SK-MEL-5 (cell line): ENCODE results near the gene ZNF189. TPM values are rescaled to one million over a fixed set of nuclear protein-coding genes. Genes with fewer than 3 reads are reported as not detected.

ENCODE experiments used
- DNase-seq: peaks from one replicate; pipeline ENCODE4 v3.0.0-alpha.2; 2016; ENCODE audit warnings: low read depth, low spot score
- in situ Hi-C: cut with HindIII; loops from 2 replicates; pipeline ENCODE4 v1.10.0; 2016; ENCODE audit warnings: low sequenced_read_pairs, high pct_unique_total_duplicates, low pct_unique_long_range_greater_than_20kb
- total RNA-seq: library from RNA; depleted of rRNA; stranded (reverse); fragments of >200 nt; shearing (Covaris generic); gene quantifications from 2 replicates; pipeline ENCODE4 v1.2.3, GENCODE V29; 2014

The ZNF189 gene
- total RNA-seq, 1 experiment from 2014 or later = 14.6 TPM

DNA sequence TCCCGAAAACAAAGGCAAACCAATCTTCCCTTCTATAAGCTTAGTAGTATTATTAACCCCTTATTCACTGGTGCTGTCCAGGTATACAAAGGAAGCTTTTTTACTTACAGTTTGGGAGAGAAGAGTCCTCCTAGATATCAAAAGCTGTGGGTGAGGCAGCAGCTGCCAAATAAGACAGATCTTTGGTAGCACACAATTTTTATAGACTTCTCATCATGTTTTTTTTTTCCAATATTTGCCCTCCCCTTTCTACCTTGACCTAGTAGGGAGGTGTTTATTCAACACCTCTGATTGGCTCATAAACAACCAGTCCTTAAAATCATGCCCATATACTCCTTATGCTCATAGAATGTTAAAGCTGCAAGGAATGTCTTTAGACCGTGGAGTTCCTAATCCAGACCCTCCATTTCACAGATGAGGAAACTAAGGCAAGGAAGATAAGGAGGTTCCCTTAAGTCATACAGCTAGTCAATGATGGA lies 37.0 kb downstream of the ZNF189 start, which contains the start of gene ALDOB:
ALDOB (minus strand) TSS at position 174 of the 479 bp plus-strand sequence. CDS start 4,887 bp downstream, outside the sequence.
- DNase-seq = no peak
- in situ Hi-C loops = no loop called here

DNA sequence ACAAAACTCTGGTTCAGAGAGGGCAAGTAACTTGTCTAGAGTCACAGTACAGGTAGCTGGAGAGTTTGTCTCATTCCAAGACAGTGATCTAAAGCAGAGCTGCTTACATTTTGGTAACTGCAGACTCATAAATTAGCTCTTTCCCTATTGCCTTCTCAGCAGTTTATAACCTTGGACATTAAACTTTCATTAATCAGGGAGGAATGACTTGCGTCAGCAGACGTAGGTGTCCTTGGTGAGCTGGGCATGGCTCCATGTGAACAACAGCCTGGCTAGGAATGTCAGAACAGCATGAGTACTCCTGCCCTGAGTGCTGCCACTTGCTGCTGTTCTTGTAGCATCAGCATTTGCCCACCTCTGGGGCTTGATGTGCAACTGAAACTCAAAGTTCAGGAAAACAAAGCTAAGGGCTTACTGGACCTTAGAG lies 39.2 kb downstream of the ZNF189 start:
- in situ Hi-C loops = no loop called here
- DNase-seq = no peak

DNA sequence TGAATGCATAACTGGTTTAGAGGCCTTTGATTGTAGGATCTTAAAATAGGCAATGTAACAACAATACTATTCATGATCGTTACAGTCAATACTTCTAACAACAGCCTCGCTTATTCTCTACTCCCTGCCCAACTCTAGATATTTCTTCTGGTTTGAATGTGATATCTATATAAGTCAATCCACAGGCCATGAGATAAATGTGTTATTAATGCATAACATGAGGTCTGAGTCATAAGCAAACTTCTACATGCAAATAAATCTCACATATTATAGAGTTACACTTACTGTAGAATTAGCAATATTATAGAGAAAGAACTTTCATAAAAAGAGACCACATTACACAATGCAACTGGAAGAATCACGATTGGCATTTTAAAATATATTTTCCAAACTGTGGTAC lies 39.9 kb downstream of the ZNF189 start:
- DNase-seq = no peak
- in situ Hi-C loops = no loop called here

DNA sequence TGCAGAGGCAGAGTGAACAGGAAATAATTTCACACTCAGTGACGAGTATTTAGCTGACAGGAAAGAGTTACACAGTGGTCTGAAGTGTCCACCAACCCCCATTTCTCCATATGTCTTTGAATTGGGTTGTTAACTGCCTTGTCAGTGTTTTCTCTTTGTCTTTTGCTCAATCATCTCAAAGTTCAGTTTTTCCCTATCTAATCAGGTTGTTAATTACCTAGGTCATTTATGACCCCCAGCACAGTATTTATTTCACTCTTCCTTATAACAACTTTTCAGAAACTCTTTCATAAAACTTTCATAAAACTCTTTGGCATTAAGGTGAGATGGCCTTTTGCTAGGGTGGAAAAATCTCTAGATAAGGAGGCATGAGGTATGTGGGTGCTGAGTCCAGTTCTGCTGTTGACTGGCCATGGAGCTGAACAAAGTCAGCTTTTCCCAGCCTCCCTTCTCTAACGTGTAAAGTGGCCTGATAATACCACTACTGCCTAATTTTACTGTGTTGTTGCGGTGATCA lies 42.1 kb downstream of the ZNF189 start:
- in situ Hi-C loops = no loop called here
- DNase-seq = no peak

DNA sequence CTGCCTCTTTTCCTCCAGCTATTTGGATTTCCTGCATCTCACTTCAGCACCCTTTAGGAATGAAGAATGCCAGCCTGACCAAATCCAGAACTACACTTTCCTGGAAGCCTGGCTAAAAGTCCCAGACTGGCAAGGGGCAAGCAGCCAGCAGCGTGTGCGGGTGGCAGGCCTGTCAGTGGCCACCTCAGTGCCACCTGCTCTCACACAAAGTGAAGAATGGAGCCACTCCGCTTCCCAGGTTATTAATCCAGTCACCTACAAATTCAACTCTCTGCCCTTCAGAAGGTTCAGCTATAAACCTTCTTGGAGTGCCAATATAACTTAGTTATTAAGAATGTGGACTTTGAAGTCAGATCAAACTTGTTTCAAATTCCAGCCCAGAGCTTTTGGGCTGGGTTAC lies 43.7 kb downstream of the ZNF189 start:
- in situ Hi-C loops = no loop called here
- DNase-seq = no peak

DNA sequence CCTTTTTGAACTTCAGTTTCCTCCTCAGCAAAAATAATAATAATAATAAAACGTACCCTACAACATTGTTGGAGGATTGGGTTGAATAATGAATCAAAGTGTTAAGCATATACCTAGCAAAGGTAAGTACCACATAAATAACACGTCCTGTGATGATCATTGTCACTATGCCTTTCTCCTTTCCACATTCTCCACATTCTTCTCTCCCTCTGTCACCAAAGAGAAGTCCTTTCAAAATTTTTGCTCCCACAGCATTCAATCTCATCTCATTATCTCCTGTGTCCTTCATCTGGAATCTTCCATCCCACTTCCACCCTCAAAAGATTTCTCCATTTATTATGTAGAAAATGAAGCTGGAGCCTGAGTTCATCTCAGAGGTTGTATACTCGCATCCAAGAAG lies 44.1 kb downstream of the ZNF189 start:
- in situ Hi-C loops = no loop called here
- no peak for DNase-seq

DNA sequence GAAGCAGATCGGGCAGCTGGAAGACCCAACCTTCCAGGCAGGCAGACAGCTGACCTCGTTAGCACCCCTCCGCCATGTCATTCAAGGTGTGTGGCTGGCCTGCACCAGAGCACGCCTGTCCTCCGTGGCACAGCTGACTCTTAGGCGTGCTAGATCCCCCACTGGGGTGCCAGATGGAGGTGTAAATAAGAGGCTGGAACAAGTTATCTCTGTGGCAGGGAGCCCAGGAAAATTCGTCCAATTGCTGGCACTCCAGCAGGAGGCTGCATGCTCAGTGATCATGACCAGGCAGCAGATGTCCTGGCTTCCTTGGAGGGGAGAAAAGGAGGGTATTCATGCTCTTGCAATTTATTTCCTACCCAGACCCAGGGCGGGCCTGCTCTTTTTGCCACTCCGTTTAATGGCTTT lies 44.7 kb downstream of the ZNF189 start:
- DNase-seq = no peak
- in situ Hi-C loops = no loop called here

DNA sequence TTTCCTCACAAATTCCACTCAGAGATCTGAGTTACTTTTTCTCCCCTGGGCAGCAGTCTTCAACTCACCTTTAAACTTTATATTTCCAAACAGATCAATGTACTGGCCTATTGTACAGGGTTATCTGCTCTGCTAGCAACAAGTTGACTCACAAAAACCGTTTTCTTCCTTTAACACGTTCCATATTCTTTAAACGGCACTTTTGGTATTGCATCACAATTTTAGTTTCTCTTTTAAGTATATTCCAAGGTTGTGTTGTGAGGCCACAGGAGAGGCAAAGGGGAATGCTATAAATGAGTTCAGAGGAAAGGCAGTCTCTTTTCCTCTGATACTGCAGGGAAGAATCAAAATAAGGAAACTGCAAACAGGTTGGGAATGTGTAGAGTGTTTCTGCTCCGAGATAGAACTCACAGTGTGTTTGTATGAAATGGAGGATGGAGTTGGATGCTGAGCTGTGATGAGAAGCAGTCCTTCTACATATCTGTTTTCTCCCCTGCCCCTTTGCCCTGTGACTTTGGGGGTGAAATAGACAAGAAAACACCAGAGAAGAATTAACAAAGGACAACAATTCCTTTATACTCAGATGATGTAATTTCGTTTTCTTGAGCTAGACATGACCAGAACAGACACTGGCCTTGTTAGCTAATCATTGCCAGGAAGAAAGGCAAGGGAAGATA lies 46.8 kb downstream of the ZNF189 start:
- in situ Hi-C loops = no loop called here
- DNase-seq = peak; percentile 68

DNA sequence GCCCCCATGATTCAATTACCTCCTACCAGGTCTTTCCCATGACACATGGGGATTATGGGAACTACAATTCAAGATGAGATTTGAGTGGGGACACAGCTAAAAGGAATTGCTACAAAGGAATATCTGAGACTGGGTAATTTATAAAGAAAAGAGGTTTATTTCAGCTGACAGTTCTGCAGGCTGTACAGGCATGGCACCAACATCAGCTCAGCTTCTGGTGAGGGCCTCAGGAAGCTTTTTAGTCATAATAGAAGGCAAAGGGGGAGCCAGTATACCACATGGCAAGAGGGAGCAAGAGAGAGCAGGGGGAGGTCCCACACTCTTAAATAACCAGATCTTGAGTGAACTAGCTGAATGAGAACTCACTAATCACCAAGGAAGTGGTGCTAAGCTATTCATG lies 48.1 kb downstream of the ZNF189 start:
- no peak for DNase-seq
- in situ Hi-C loops = no loop called here

DNA sequence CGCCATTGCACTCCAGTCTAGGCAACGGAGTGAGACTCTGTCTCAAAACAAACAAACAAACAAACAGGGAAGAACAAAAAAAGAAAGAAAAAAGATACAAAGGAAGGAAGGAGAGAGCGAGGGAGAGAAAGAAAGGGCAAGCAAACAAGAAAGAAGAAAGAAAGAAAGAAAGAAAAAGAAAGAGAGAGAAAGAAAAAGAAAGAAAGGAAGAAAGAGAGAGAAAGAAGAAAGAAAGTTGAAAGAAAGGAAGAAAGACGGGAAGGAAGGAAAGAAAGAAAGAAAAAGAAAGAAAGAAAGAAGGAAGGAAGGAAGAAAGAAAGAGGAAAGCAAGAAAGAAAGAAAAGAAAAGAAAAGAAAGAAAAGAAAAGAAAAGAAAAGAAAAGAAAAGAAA lies 50.0 kb downstream of the ZNF189 start:
- DNase-seq = no peak
- in situ Hi-C loops = no loop called here

DNA sequence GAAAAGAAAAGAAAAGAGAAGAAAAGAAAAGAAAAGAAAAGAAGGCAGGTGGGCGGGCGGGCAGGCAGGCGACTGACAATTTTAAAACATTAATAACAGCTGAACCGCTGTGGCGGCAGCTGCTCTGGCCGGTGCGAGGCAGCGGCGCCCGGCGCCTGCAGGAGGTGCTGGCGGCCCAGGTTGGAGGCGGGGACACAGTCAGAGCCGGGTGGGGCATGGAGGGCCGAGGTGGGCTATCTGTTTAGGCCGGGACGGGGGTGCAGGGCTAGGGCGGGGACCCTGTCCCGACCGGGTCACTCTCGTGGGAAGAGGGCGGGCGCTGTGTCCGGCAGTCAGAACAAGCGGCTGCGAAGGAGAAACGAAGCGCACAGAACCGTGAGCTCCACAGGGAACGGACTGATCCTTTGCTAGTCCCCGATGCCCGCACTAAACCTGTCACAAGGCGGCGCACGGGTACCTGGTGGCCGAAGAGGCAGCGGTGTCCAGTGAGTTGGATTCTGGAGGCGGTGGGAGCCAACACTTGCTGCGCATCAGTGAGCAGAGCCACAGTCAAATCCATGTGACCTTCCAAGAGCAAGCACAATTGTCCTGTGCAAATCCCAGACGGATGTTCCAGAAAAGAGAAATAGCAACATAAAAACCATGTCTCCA lies 50.5 kb downstream of the ZNF189 start:
- peak; percentile 78 for DNase-seq
- in situ Hi-C loops = no loop called here

DNA sequence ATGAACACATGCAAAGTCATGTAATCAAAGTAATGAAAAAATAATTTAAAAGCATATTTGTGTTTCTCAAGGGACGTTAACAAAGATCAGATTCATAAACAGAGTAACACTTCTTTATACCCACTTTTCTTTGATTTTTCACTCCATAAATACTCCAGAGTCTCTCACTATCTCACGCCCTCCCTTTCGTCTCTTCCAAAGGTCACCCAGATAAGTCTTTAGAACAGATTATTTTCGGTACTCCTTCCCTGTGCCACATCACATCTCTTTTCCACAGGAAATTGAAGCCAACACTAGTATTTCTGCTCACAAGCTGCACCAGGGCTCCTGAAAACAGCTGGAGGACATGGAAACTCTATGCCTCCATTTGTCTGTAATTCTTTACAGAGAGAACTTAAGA lies 52.3 kb downstream of the ZNF189 start:
- in situ Hi-C loops = no loop called here
- DNase-seq = no peak

DNA sequence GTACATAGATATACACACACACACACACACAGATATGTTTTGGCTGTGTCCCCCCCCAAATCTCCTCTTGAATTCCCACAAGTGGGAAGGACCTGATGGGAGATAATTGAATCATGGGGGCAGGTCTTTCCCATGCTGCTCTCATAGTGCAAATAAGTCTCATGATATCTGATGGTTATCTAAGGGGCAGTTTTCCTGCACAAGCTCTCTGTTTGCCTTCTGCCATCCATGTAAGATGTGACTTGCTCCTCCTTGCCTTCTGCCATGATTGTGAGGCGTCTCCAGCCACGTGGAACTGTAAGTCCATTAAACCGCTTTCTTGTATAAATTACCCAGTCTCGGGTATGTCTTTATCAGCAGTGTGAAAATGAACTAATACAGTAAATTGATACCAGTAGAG lies 52.8 kb downstream of the ZNF189 start:
- no peak for DNase-seq
- in situ Hi-C loops = no loop called here

DNA sequence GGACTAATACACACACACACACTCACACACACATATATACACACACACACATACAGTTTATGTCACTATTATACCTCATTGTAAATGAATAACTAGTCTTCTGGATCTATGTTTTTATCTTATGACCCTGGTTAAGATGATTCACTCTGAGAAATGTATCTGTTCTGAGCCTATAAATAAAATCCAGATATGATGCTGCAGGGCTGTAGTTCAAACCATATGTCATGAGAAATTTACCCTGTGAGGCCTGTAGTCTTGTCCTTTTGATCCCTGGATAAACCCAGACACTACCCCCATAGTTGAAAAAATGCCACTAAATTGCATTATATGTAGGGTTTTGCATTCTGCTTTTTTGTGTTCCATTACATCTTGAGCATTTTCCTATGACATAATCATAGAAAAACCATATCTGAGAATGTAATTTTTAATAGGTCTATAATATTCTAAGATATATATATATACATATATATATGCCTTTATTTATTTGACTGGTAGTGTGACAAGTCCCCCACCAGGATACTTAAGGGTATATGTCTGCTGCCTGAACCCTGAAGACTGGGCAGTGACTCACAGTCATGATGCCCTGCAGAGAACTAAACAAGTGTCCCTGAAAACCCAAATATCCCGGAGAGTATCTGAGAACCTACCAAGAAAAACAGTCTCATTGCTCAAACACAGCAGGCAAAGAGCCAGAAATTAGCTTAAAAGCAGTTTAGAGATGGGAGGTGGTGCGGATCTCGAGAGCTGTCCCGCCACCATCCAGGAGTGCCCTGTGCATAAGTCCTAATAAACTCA lies 55.3 kb downstream of the ZNF189 start:
- in situ Hi-C loops = no loop called here
- DNase-seq = no peak

DNA sequence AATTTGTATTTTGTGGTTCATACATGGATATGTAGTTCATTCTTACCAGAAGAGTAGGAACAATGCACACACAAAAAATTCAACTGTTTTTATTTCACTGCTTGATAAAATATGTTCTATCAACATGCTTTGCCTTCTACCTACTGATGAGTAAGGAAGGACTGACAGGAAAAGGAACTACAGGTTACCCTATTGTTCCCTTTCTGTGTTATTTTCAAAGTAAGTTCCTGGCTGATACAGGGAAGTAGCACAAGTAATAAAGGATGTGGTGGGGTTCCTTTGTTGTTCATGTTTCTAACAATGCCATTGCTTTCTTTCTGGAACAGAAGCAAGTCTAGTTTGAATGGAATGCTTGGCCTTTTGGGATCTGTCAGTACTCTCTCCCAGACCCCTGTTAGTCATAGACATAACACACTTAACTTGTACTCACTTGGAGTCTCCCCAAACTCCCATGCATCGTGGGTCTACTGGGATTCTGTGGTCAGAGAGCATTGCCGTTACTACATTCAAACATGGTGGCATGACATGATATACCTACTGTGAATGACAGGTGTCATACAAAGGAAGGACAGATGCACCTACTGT lies 57.1 kb downstream of the ZNF189 start:
- in situ Hi-C loops = no loop called here
- DNase-seq = no peak

DNA sequence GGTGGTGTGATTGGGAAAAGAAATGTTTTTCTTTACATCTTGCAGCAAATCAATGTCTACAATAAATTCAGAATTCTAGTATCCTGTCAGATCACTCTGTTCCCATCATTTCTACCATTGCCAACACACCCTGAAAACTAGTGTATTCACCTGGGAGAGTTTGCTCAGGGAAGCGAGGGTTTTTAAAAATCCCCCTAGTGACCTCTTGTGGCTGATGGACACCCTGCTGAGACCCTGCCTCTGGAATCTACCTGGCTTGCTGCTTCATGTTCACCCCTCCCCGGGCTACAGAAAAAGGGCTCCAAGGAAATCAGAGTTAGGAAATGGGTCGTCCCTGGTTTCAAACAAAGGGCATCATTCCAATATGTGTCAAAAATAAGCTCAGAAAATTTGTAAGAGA lies 58.4 kb downstream of the ZNF189 start:
- in situ Hi-C loops = no loop called here
- DNase-seq = peak; percentile 5

DNA sequence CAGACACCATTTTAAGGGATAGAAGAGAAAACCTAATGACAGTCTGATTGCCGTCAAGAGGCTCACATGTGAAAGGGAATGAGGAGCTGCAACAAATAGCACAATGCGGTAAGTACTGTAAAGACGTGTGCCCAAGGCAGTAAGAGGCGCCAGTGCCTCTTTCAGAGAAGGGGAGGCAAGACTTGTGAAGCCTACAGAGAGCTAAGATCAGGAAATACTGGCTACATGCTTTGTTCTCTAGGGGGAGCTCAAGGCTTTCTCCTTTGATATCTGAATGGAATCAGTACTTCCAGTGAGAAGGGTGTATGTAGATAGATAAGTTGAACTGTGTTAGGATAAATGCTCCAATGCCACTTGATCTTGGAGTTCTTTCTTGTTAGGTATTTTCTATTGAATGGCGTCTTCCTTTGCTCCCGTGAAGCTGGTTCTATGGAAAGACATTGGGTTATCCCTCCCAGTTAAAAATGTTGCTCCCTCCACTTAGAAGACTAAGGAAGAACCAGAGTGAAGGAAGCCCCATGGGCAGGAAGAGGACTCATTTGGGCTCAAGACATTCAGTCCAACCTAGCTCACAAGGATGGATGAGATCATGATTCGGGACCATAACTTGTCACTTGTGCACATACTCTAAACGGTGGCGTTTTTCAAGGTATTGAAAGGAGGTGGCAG lies 60.4 kb downstream of the ZNF189 start:
- peak; percentile 94 for DNase-seq
- in situ Hi-C loops = no loop called here
